PC-3 (cell line): ENCODE results near the gene KSR2. TPM values are rescaled to one million over a fixed set of nuclear protein-coding genes. Genes with fewer than 3 reads are reported as not detected.

Source experiments
- ATAC-seq: fragments of 200-7000 bp; cut with Tn5 transposase; 2 replicates; pipeline ENCODE4 v1.9.1; 2020; ENCODE audit warnings: mild to moderate bottlenecking, moderate library complexity
- BruUV-seq: library from RNA; stranded (reverse); fragments of 400-500 nt; replicated peaks from 2 replicates; lab custom pipeline; 2021; lab: Mats Ljungman, UMichigan
- CTCF ChIA-PET: fragments of 300-600 bp; sonication (Branson Sonifier 250); formaldehyde crosslinking; loops from one replicate; lab custom pipeline; 2022; ENCODE audit warnings: antibody characterized with exemption; lab: Charles Lee
- POLR2A ChIA-PET: fragments of 300-600 bp; sonication (Branson Sonifier 250); formaldehyde crosslinking; loops from one replicate; lab custom pipeline; 2022; ENCODE audit warnings: antibody characterized with exemption; ENCODE audit not compliant: unreplicated experiment; lab: Charles Lee
- DNase-seq: peaks from one replicate; pipeline ENCODE4 v3.0.0-alpha.2; 2015
- H2AFZ ChIP-seq: fragments of 300-600 bp; sonication (generic); 2 replicates; pipeline ENCODE4 v1.6.0; 2016; ENCODE audit warnings: antibody characterized with exemption, low read length
- H3F3A ChIP-seq: fragments of 300-600 bp; sonication (generic); one replicate; pipeline ENCODE4 v1.6.0; 2017; ENCODE audit warnings: antibody characterized with exemption, low read length, control low read depth, mild to moderate bottlenecking; ENCODE audit not compliant: unreplicated experiment
- H3K27ac ChIP-seq: fragments of 300-600 bp; sonication (generic); 2 replicates; pipeline ENCODE4 v1.5.1; 2016; ENCODE audit warnings: mild to moderate bottlenecking, low read length
- H3K27me3 ChIP-seq: fragments of 300-600 bp; sonication (generic); 2 replicates; pipeline ENCODE4 v1.6.1; 2016; ENCODE audit warnings: low read length, mixed read lengths
- H3K36me3 ChIP-seq: fragments of 300-600 bp; sonication (generic); 2 replicates; pipeline ENCODE4 v1.6.1; 2016; ENCODE audit warnings: low read depth, mixed run types, low read length, mixed read lengths
- H3K4me1 ChIP-seq: fragments of 300-600 bp; sonication (generic); 2 replicates; pipeline ENCODE4 v1.5.1; 2016; ENCODE audit warnings: low read length; ENCODE audit not compliant: insufficient read depth
- H3K4me2 ChIP-seq: fragments of 300-600 bp; sonication (generic); 2 replicates; pipeline ENCODE4 v1.6.0; 2016; ENCODE audit warnings: low read length
- H3K4me3 ChIP-seq: fragments of 300-600 bp; sonication (generic); 2 replicates; pipeline ENCODE4 v1.5.1; 2016; ENCODE audit warnings: mild to moderate bottlenecking, low read length, mixed read lengths
- H3K79me2 ChIP-seq: fragments of 300-600 bp; sonication (generic); 2 replicates; pipeline ENCODE4 v1.6.1; 2017; ENCODE audit warnings: low read length, mixed read lengths
- H3K9ac ChIP-seq: fragments of 300-600 bp; sonication (generic); 2 replicates; pipeline ENCODE4 v1.6.0; 2016; ENCODE audit warnings: mild to moderate bottlenecking, low read length
- H3K9me2 ChIP-seq: fragments of 300-600 bp; sonication (generic); replicated peaks from 2 replicates; pipeline ENCODE4 v1.6.1; 2016; ENCODE audit warnings: mixed run types, low read length, mixed read lengths
- H3K9me3 ChIP-seq: fragments of 300-600 bp; sonication (generic); 2 replicates; pipeline ENCODE4 v1.6.1; 2016; ENCODE audit warnings: low read length, mixed read lengths
- H4K20me1 ChIP-seq: fragments of 300-600 bp; sonication (generic); 2 replicates; pipeline ENCODE4 v1.6.1; 2016; ENCODE audit warnings: low read length, mixed read lengths
- EZH2 ChIP-seq: fragments of 300-600 bp; sonication (generic); IDR thresholded peaks from one replicate; pipeline ENCODE4 v1.6.1; 2017; ENCODE audit warnings: antibody characterized with exemption, mild to moderate bottlenecking, low read length; ENCODE audit not compliant: unreplicated experiment
- EZH2phosphoT487 ChIP-seq: fragments of 300-600 bp; sonication (generic); IDR thresholded peaks from 2 replicates; pipeline ENCODE4 v1.6.1; 2018; ENCODE audit warnings: mild to moderate bottlenecking, antibody characterized with exemption, low read length, borderline replicate concordance
- intact Hi-C: fragments of 100-400 bp; cut with micrococcal nuclease; formaldehyde crosslinking; loops from 2 replicates; pipeline ENCODE4 v1.9.0; 2023
- total RNA-seq: library from RNA; depleted of rRNA; stranded (reverse); fragments of >200 nt; gene quantifications from 2 replicates; pipeline ENCODE4 v1.2.3, GENCODE V29; 2014
- TF ChIP-seq, protein P1 (sequence below): fragments of 300-600 bp; sonication (generic); conservative IDR thresholded peaks from 2 replicates; pipeline ENCODE4 v1.5.1; 2017; ENCODE audit warnings: antibody characterized with exemption, low read depth, mild to moderate bottlenecking, low read length

The KSR2 gene
- total RNA-seq, 1 experiment from 2014 or later, result 0.80 TPM

DNA sequence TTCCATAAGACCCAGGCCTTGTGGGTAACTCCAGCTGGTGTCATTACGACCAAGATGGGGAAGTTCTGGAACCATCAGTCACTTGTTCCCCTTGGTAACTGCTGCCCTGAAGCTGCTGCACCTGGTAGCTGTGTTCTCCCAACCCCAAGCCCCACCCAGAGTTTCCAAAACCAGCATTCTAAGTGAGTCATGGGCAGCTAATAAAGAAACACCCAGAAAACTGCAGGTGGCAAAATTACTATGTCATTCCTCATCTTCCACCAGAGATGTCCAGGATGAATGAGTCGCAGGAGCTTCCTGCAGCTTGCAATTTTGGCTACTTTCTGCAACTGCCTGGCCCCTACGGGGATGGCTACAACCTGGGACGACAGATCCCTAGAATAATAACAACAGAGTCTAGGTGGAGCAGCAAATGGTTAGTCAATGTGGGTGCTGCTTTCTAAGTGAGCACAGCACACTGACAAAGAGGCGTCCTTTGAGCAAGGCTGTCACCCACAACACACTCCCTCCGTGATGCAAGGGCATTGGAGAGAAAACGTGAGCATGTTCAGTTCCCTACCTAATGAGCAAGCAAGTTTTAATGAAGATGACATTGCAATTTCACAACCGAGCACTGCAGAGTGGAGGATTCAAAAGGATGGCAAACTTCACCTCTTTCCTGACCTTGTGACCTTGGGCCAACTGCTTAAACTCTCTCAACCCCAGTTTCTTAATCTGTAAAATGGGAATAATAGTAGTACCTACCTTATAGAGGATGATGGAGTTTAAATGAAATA is 306.0 kb downstream of the KSR2 start:
- H3K79me2 ChIP-seq, result no peaks in the 10 kb centered on the region
- peak overlapping the region; percentile 12 for H3K4me2 ChIP-seq
- H3K36me3 ChIP-seq, result no peaks in the 10 kb centered on the region
- H3K4me1 ChIP-seq, result peaks cover 17% of the 10 kb centered on the region
- no peak overlapping the region for H3K9ac ChIP-seq
- intact Hi-C loops, result loop anchor here (2.0 kb wide), 1 partner anchor 66 kb away; no protein-coding TSS in a partner anchor
- no peaks in the 10 kb centered on the region for H4K20me1 ChIP-seq
- TF ChIP-seq EZH2phosphoT487 (no peak), EZH2 (no peak)
- TF ChIP-seq, protein P1, sequence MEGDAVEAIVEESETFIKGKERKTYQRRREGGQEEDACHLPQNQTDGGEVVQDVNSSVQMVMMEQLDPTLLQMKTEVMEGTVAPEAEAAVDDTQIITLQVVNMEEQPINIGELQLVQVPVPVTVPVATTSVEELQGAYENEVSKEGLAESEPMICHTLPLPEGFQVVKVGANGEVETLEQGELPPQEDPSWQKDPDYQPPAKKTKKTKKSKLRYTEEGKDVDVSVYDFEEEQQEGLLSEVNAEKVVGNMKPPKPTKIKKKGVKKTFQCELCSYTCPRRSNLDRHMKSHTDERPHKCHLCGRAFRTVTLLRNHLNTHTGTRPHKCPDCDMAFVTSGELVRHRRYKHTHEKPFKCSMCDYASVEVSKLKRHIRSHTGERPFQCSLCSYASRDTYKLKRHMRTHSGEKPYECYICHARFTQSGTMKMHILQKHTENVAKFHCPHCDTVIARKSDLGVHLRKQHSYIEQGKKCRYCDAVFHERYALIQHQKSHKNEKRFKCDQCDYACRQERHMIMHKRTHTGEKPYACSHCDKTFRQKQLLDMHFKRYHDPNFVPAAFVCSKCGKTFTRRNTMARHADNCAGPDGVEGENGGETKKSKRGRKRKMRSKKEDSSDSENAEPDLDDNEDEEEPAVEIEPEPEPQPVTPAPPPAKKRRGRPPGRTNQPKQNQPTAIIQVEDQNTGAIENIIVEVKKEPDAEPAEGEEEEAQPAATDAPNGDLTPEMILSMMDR, result no peak
- peak overlapping the region; percentile 22 for H3K27ac ChIP-seq
- no peak overlapping the region for H3K4me3 ChIP-seq
- no peaks in the 10 kb centered on the region for H3K27me3 ChIP-seq
- no TSS peak for BruUV-seq
- ChIA-PET POLR2A (interaction anchor here (0.5 to 0.7 kb wide), 2 partner anchors 34 to 328 kb away, joined by 3 to 4 read pairs; no protein-coding TSS in a partner anchor), CTCF (interaction anchor here (0.6 to 1.0 kb wide), 3 partner anchors 103 to 174 kb away, joined by 4 read pairs; no protein-coding TSS in a partner anchor)
- ATAC-seq, result peak; percentile 87
- H3F3A ChIP-seq, result no peaks in the 10 kb centered on the region
- H3K9me3 ChIP-seq, result no peaks in the 10 kb centered on the region
- DNase-seq, result peak; percentile 89
- no peaks in the 10 kb centered on the region for H3K9me2 ChIP-seq
- H2AFZ ChIP-seq, result no peak overlapping the region

DNA sequence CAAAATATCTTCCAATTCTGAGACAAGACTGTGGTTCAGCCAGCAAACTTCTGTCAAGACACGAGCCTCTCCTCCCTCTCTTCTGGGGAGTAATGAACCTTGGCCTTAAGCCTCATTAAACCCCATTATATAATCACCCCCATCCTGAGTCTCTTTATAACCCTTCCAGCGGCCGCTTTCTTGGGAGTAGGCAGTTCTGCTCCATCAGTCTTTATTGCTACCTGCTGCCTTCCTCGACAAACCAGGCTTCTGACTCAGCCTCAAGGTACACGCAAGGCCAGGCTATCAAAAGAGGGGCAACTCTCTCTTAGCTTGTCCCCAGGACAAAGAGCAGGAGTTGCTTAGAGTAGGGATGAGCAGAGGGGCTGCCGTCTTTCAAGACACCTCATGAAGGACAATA is 306.6 kb downstream of the KSR2 start:
- POLR2A ChIA-PET, result interaction anchor here (0.7 kb wide), 1 partner anchor 328 kb away, joined by 3 read pairs; no protein-coding TSS in a partner anchor
- CTCF ChIA-PET, result interaction anchor here (0.7 kb wide), 1 partner anchor 173 kb away, joined by 4 read pairs; no protein-coding TSS in a partner anchor

GRCh38 chr12:117661471-117661870 is 307.3 kb downstream of the KSR2 start:
- DNase-seq (no peak), ATAC-seq (no peak)
- H3K79me2 ChIP-seq, result no peaks in the 10 kb centered on the region
- H3K4me1 ChIP-seq, result peaks cover 17% of the 10 kb centered on the region
- H2AFZ ChIP-seq, result no peak overlapping the region
- no peaks in the 10 kb centered on the region for H3K27me3 ChIP-seq
- no peaks in the 10 kb centered on the region for H4K20me1 ChIP-seq
- TF ChIP-seq, protein P1, result no peak
- TF ChIP-seq EZH2phosphoT487 (no peak), EZH2 (no peak)
- H3K9ac ChIP-seq, result no peak overlapping the region
- H3K9me2 ChIP-seq, result no peaks in the 10 kb centered on the region
- no peak overlapping the region for H3K4me2 ChIP-seq
- POLR2A ChIA-PET, result no interaction called here
- no peaks in the 10 kb centered on the region for H3F3A ChIP-seq
- CTCF ChIA-PET, result interaction anchor here (0.6 kb wide), 1 partner anchor 27 kb away, joined by 3 read pairs; no protein-coding TSS in a partner anchor
- BruUV-seq, result no TSS peak
- no peak overlapping the region for H3K4me3 ChIP-seq
- no peak overlapping the region for H3K27ac ChIP-seq
- no peaks in the 10 kb centered on the region for H3K9me3 ChIP-seq
- H3K36me3 ChIP-seq, result no peaks in the 10 kb centered on the region
- intact Hi-C loops, result no loop called here

More for the DNA sequence above, 306.6 kb downstream of the KSR2 start:
- peak overlapping the region; percentile 22; the same call in 1 of the 2 replicates for H3K27ac ChIP-seq
- no peak overlapping the region for H3K4me3 ChIP-seq
- ATAC-seq (peak; percentile 17), DNase-seq (no peak)
- no peak overlapping the region for H2AFZ ChIP-seq
- intact Hi-C loops, result loop anchor here (2.0 kb wide), 1 partner anchor 65 kb away; no protein-coding TSS in a partner anchor
- H3K4me1 ChIP-seq, result peaks cover 17% of the 10 kb centered on the region
- no peaks in the 10 kb centered on the region for H3K36me3 ChIP-seq
- H3K9ac ChIP-seq, result no peak overlapping the region
- no peaks in the 10 kb centered on the region for H3K27me3 ChIP-seq
- H4K20me1 ChIP-seq, result no peaks in the 10 kb centered on the region
- H3K4me2 ChIP-seq, result peak overlapping the region; percentile 12; the same call in 1 of the 2 replicates
- no peaks in the 10 kb centered on the region for H3K79me2 ChIP-seq
- no peaks in the 10 kb centered on the region for H3F3A ChIP-seq
- H3K9me2 ChIP-seq, result no peaks in the 10 kb centered on the region
- no peaks in the 10 kb centered on the region for H3K9me3 ChIP-seq
- no peak for TF ChIP-seq EZH2phosphoT487
- no TSS peak for BruUV-seq
